AG04450 (cell line): ENCODE data around the gene TANGO6. TPM values are rescaled to one million over a fixed set of nuclear protein-coding genes. Genes with fewer than 3 reads are reported as not detected.

ENCODE experiments used
- CTCF ChIA-PET: fragments of 300-600, 350-600 bp; formaldehyde crosslinking; extraction: SDS; loops from one replicate; lab custom pipeline; 2022; ENCODE audit warnings: antibody characterized with exemption, inconsistent platforms; lab: Charles Lee
- POLR2A ChIA-PET: fragments of 350-600 bp; formaldehyde crosslinking; extraction: SDS; loops from one replicate; lab custom pipeline; 2021; ENCODE audit warnings: antibody characterized with exemption, inconsistent platforms; lab: Yijun Ruan, JAX
- DNase-seq: peaks from one replicate; pipeline ENCODE4 v3.0.0-alpha.2; 2011; ENCODE audit warnings: low read depth, low spot score
- H3K27ac ChIP-seq: one replicate; pipeline ENCODE4 v1.5.1; 2012; ENCODE audit warnings: low read depth, low read length, control low read depth
- H3K27me3 ChIP-seq: one replicate; pipeline ENCODE4 v1.6.0; 2012; ENCODE audit warnings: low read length; ENCODE audit not compliant: control insufficient read depth, insufficient read depth
- H3K4me3 ChIP-seq: 2 replicates; pipeline ENCODE4 v1.5.1; 2011; ENCODE audit warnings: mild to moderate bottlenecking, low read depth, low read length, control low read depth
- H3K9me3 ChIP-seq: 2 replicates; pipeline ENCODE4 v1.5.1; 2012; ENCODE audit warnings: low read length; ENCODE audit not compliant: control insufficient read depth, insufficient read depth
- CTCF ChIP-seq: IDR thresholded peaks from 2 replicates; pipeline ENCODE4 v1.5.1; 2011; ENCODE audit warnings: low read depth, low read length, control low read depth, inconsistent platforms
- polyA plus RNA-seq: library from polyadenylated mRNA; depleted of rRNA; stranded (reverse); fragments of >200 nt; gene quantifications from 2 replicates; pipeline ENCODE4 v1.2.3, GENCODE V29; 2011

Gene TANGO6
- polyA plus RNA-seq, 1 experiment: 11.6 TPM

- no peaks in the 10 kb centered on the region for H3K27me3 ChIP-seq
- CTCF ChIA-PET: interaction anchor here (0.6 to 3.9 kb wide), 5 partner anchors 7 to 1021 kb away, joined by 3 to 22 read pairs (median 3); no protein-coding TSS in a partner anchor
These were observed 273.0 kb downstream of the TANGO6 start for GRCh38 chr16:69116256-69116875.

GRCh38 chr16:69116906-69117305, 273.6 kb downstream of the TANGO6 start:
- no peak for DNase-seq
- no peak overlapping the region for H3K27ac ChIP-seq
- ChIA-PET POLR2A (interaction anchor here (0.7 kb wide), 1 partner anchor 755 kb away, joined by 4 read pairs; no protein-coding TSS in a partner anchor), CTCF (interaction anchor here (0.6 to 3.9 kb wide), 4 partner anchors 8 to 1022 kb away, joined by 3 to 22 read pairs (median 4); no protein-coding TSS in a partner anchor)
- TF ChIP-seq CTCF: no peak
- no peaks in the 10 kb centered on the region for H3K27me3 ChIP-seq
- no peak overlapping the region for H3K4me3 ChIP-seq
- H3K9me3 ChIP-seq: no peaks in the 10 kb centered on the region

More at GRCh38 chr16:69116256-69116875, 273.0 kb downstream of the TANGO6 start:
- POLR2A ChIA-PET: no interaction called here
- no peak for TF ChIP-seq CTCF
- Histone ChIP-seq H3K27ac (no peak overlapping the region), H3K4me3 (no peak overlapping the region), H3K9me3 (no peaks in the 10 kb centered on the region)
- DNase-seq: no peak

- Histone ChIP-seq H3K9me3 (no peaks in the 10 kb centered on the region), H3K27me3 (no peaks in the 10 kb centered on the region), H3K27ac (peak overlapping the region; percentile 21), H3K4me3 (no peak overlapping the region)
- TF ChIP-seq CTCF: no peak
- ChIA-PET CTCF (interaction anchor here (3.9 kb wide), 1 partner anchor 271 kb away, joined by 22 read pairs; no protein-coding TSS in a partner anchor), POLR2A (no interaction called here)
- DNase-seq: no peak
These were observed 275.1 kb downstream of the TANGO6 start for GRCh38 chr16:69118468-69118867.

GRCh38 chr16:69118994-69119393, 275.7 kb downstream of the TANGO6 start:
- ChIA-PET POLR2A (no interaction called here), CTCF (interaction anchor here (0.6 to 3.9 kb wide), 2 partner anchors 131 to 272 kb away, joined by 3 to 22 read pairs; no protein-coding TSS in a partner anchor)
- Histone ChIP-seq H3K27ac (no peak overlapping the region), H3K9me3 (no peaks in the 10 kb centered on the region), H3K4me3 (no peak overlapping the region), H3K27me3 (no peaks in the 10 kb centered on the region)
- no peak for DNase-seq
- TF ChIP-seq CTCF: no peak

GRCh38 chr16:69119536-69119935, 276.2 kb downstream of the TANGO6 start:
- no peak for DNase-seq
- CTCF ChIA-PET: interaction anchor here (0.6 to 3.9 kb wide), 2 partner anchors 132 to 272 kb away, joined by 3 to 22 read pairs; no protein-coding TSS in a partner anchor
- no peaks in the 10 kb centered on the region for H3K9me3 ChIP-seq
- TF ChIP-seq CTCF: no peak
- H3K27ac ChIP-seq: no peak overlapping the region
- H3K27me3 ChIP-seq: no peaks in the 10 kb centered on the region
- POLR2A ChIA-PET: no interaction called here
- no peak overlapping the region for H3K4me3 ChIP-seq
